GM23248 (cell line): ENCODE results near the gene THBS1.

Source experiments
- EZH2 ChIP-seq: fragments of 200-600 bp; sonication (generic); IDR thresholded peaks from 2 replicates; pipeline ENCODE4 v1.6.1; 2018; ENCODE audit warnings: antibody characterized with exemption, mild to moderate bottlenecking; ENCODE audit not compliant: insufficient read depth, poor library complexity, severe bottlenecking
- EZH2phosphoT487 ChIP-seq: fragments of 200-600 bp; sonication (generic); IDR thresholded peaks from 2 replicates; pipeline ENCODE4 v1.6.1; 2018; ENCODE audit warnings: antibody characterized with exemption, moderate library complexity, mild to moderate bottlenecking, low read depth; ENCODE audit not compliant: insufficient read depth

DNA sequence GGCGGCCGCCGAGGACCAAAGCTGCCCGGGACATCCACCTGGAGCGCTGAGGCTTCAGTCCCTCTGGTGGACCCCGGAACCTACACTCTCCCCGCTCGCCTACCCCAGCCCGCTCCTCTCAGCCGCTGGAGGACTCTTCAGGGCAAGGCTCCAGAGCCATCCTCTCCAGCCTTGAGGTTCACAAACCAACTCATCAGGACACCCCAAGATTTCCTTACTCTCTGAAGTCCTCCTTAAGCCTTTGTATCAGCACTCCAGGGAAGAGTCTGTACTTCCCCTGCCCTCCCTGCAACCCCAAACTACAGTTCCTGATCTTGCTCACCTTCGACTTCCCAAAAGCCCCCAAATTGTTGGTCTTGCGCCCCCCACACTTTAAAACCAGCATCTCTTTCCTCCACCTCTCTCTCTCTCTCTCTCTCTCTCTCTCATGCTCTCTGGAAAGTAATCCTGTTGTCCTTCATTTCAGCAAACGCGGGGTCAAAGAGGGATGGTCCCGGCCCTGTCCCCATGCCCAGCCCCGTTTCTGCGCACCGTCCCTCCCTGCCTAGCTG, 438 bp downstream of the THBS1 start:
- TF ChIP-seq EZH2 (no peak), EZH2phosphoT487 (no peak)
